ENCODE data around the gene COL4A1.

COL4A1 gene

GRCh38 chr13:110262508-110263291 is 44.3 kb downstream of the COL4A1 start:
- no peaks in the 10 kb centered on the region for H3K36me3 ChIP-seq
- DNase-seq, result no peak
- intact Hi-C loops (cut with DNase I; ENCODE audit: low total_unique reads), result loop anchor here (5.0 kb wide), 1 partner anchor 35 kb away; no protein-coding TSS in a partner anchor
- TF ChIP-seq CTCF (IDR thresholded peaks at IDR 0.05), result no peak
- H3K27ac ChIP-seq, result peak overlapping the region; percentile 74 to 79
- H3K4me1 ChIP-seq, result peaks cover 0 to 97% (median 68%) of the 10 kb centered on the region in 4 donors
- no peaks in the 10 kb centered on the region for H3K9me3 ChIP-seq
- H3K4me3 ChIP-seq, result peak overlapping the region in 1 of 2 donors; percentile 16
- no peaks in the 10 kb centered on the region for H3K27me3 ChIP-seq

- no peaks in the 10 kb centered on the region for H3K36me3 ChIP-seq
- intact Hi-C loops (cut with DNase I; ENCODE audit: low total_unique reads), result loop anchor here (5.0 kb wide), 1 partner anchor 35 kb away; no protein-coding TSS in a partner anchor
- no peaks in the 10 kb centered on the region for H3K27me3 ChIP-seq
- H3K27ac ChIP-seq, result peak overlapping the region; percentile 74 to 79
- TF ChIP-seq CTCF (IDR thresholded peaks at IDR 0.05), result no peak
- no peak for DNase-seq
- H3K4me3 ChIP-seq, result peak overlapping the region in 1 of 2 donors; percentile 16
- H3K9me3 ChIP-seq, result no peaks in the 10 kb centered on the region
- peaks cover 0 to 97% (median 63%) of the 10 kb centered on the region in 4 donors for H3K4me1 ChIP-seq
Observed at GRCh38 chr13:110262082-110262436, 44.9 kb downstream of the COL4A1 start.

- Histone ChIP-seq H3K4me1 (peaks cover 0 to 97% (median 61%) of the 10 kb centered on the region in 4 donors), H3K9me3 (no peaks in the 10 kb centered on the region), H3K36me3 (no peaks in the 10 kb centered on the region), H3K27ac (peak overlapping the region; percentile 74 to 79), H3K4me3 (peak overlapping the region in 1 of 2 donors; percentile 16), H3K27me3 (no peaks in the 10 kb centered on the region)
- DNase-seq, result no peak
- intact Hi-C loops (cut with DNase I; ENCODE audit: low total_unique reads), result loop anchor here (5.0 kb wide), 1 partner anchor 36 kb away; no protein-coding TSS in a partner anchor
- no peak for TF ChIP-seq CTCF (IDR thresholded peaks at IDR 0.05)
Observed at GRCh38 chr13:110261166-110262081, 45.5 kb downstream of the COL4A1 start.

- intact Hi-C loops (cut with DNase I; ENCODE audit: low total_unique reads), result loop anchor here (5.0 kb wide), 1 partner anchor 38 kb away; no protein-coding TSS in a partner anchor
- H3K36me3 ChIP-seq, result no peaks in the 10 kb centered on the region
- no peak for DNase-seq
- peak overlapping the region; percentile 56 to 76 for H3K27ac ChIP-seq
- TF ChIP-seq CTCF (IDR thresholded peaks at IDR 0.05), result no peak
- no peaks in the 10 kb centered on the region for H3K27me3 ChIP-seq
- no peak overlapping the region for H3K4me3 ChIP-seq
- peaks cover 0 to 94% (median 51%) of the 10 kb centered on the region in 4 donors for H3K4me1 ChIP-seq
- no peaks in the 10 kb centered on the region for H3K9me3 ChIP-seq
Observed at GRCh38 chr13:110259651-110260050, 47.3 kb downstream of the COL4A1 start.

- intact Hi-C loops (cut with DNase I; ENCODE audit: low total_unique reads), result no loop called here
- no peak overlapping the region for H3K4me3 ChIP-seq
- H3K9me3 ChIP-seq, result no peaks in the 10 kb centered on the region
- no peak for TF ChIP-seq CTCF (IDR thresholded peaks at IDR 0.05)
- DNase-seq, result no peak
- peaks cover 0 to 94% (median 52%) of the 10 kb centered on the region in 4 donors for H3K4me1 ChIP-seq
- H3K27ac ChIP-seq, result peak overlapping the region; percentile 56 to 76
- no peaks in the 10 kb centered on the region for H3K36me3 ChIP-seq
- H3K27me3 ChIP-seq, result no peaks in the 10 kb centered on the region
Observed at GRCh38 chr13:110258876-110259631, 47.9 kb downstream of the COL4A1 start.

Measured in tibial artery (tissue), 4 donors.